GM18502 (cell line): ENCODE measurements around the gene TOX3.

ENCODE experiments used
- ATAC-seq: cut with Tn5 transposase; IDR thresholded peaks from one replicate; pipeline ENCODE4 v1.9.1; 2021; ENCODE audit warnings: mild to moderate bottlenecking; ENCODE audit not compliant: unreplicated experiment, poor library complexity

The TOX3 gene

GRCh38 chr16:52408191-52408845 lies 138.6 kb downstream of the TOX3 start:
- ATAC-seq: no peak

GRCh38 chr16:52407778-52408177 lies 139.2 kb downstream of the TOX3 start:
- ATAC-seq: no peak

GRCh38 chr16:52405441-52405840 lies 141.5 kb downstream of the TOX3 start:
- ATAC-seq: no peak

GRCh38 chr16:52404546-52404945 lies 142.4 kb downstream of the TOX3 start:
- ATAC-seq: no peak

GRCh38 chr16:52399116-52399515 lies 147.8 kb downstream of the TOX3 start:
- no peak for ATAC-seq

- no peak for ATAC-seq
These were observed 148.4 kb downstream of the TOX3 start for GRCh38 chr16:52398491-52398960.

- ATAC-seq: no peak
These were observed 148.9 kb downstream of the TOX3 start for GRCh38 chr16:52398021-52398420.

GRCh38 chr16:52393448-52393847 lies 153.5 kb downstream of the TOX3 start:
- no peak for ATAC-seq

GRCh38 chr16:52389045-52389444 lies 157.9 kb downstream of the TOX3 start:
- no peak for ATAC-seq
